IPS DF 6.9 (cell line): ENCODE results near the gene MRPL33.

Experiments
- DNase-seq: peaks from one replicate; pipeline ENCODE4 v3.0.0-alpha.2; 2013; ENCODE audit warnings: low read depth, low spot score
- H3K27ac ChIP-seq: one replicate; pipeline ENCODE4 v1.5.1; 2013; ENCODE audit warnings: low read length, control low read depth
- H3K27me3 ChIP-seq: 2 replicates; pipeline ENCODE4 v1.6.1; 2013; ENCODE audit warnings: mild to moderate bottlenecking, low read length; ENCODE audit not compliant: control insufficient read depth, insufficient read depth
- H3K36me3 ChIP-seq: 2 replicates; pipeline ENCODE4 v1.6.1; 2013; ENCODE audit warnings: low read length; ENCODE audit not compliant: control insufficient read depth, insufficient read depth
- H3K4me1 ChIP-seq: 2 replicates; pipeline ENCODE4 v1.6.1; 2013; ENCODE audit warnings: low read length; ENCODE audit not compliant: control insufficient read depth, insufficient read depth
- H3K4me3 ChIP-seq: 2 replicates; pipeline ENCODE4 v1.5.1; 2013; ENCODE audit warnings: mild to moderate bottlenecking, low read length
- H3K9me3 ChIP-seq: 2 replicates; pipeline ENCODE4 v1.6.1; 2013; ENCODE audit warnings: low read length, inconsistent platforms; ENCODE audit not compliant: control insufficient read depth, insufficient read depth
- whole genome bisulfite sequencing: extraction: QIAGEN DNeasy Blood & Tissue Kit; methylation state at CpG from one replicate; pipeline ENCODE4 v1.1.7; 2013; ENCODE audit warnings: mixed read lengths, missing lambda C conversion rate; ENCODE audit not compliant: insufficient read length, insufficient coverage; 5-methylcytosine and 5-hydroxymethylcytosine counted together

MRPL33 gene

DNA sequence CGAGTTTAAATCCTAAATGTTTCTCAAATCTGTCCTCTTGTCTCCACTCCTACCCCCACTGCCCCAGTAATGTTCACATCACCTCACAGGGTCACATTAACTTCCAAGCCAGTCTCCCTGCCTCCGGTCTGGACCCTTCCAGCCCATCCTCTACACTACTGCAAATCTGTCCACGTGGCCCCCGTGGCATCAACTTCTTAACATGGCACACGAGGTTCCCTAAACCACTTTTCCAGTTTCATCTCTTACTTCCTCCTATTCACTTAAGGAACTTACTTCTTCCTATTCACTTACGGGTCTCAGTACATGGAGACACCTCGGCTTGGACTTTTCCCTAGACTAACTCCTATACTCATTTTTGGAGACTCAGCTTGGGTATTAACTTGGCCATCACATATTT is 27.0 kb downstream of the MRPL33 start:
- no peak for DNase-seq
- no CpG with 5 or more reads among the region's 7 CpGs for WGBS

GRCh38 chr2:27798948-27799645 is 27.6 kb downstream of the MRPL33 start:
- no peaks in the 10 kb centered on the region for H3K9me3 ChIP-seq
- H3K4me3 ChIP-seq = no peak overlapping the region
- H3K36me3 ChIP-seq = no peaks in the 10 kb centered on the region
- WGBS = no CpG with 5 or more reads among the region's 11 CpGs
- H3K27me3 ChIP-seq = no peaks in the 10 kb centered on the region
- no peak overlapping the region for H3K27ac ChIP-seq
- no peaks in the 10 kb centered on the region for H3K4me1 ChIP-seq
- DNase-seq = peak; percentile 16

More for the DNA sequence above, 27.0 kb downstream of the MRPL33 start:
- H3K27ac ChIP-seq = no peak overlapping the region
- H3K4me3 ChIP-seq = no peak overlapping the region
- no peaks in the 10 kb centered on the region for H3K27me3 ChIP-seq
- H3K9me3 ChIP-seq = no peaks in the 10 kb centered on the region
- no peaks in the 10 kb centered on the region for H3K36me3 ChIP-seq
- H3K4me1 ChIP-seq = no peaks in the 10 kb centered on the region

- Histone ChIP-seq H3K27ac (no peak overlapping the region), H3K36me3 (no peaks in the 10 kb centered on the region), H3K27me3 (no peaks in the 10 kb centered on the region), H3K4me1 (no peaks in the 10 kb centered on the region), H3K4me3 (no peak overlapping the region), H3K9me3 (no peaks in the 10 kb centered on the region)
- DNase-seq = no peak
- no CpG with 5 or more reads among the region's 4 CpGs for WGBS
Observed at GRCh38 chr2:27799646-27800010, 28.1 kb downstream of the MRPL33 start.

- Histone ChIP-seq H3K27me3 (no peaks in the 10 kb centered on the region), H3K4me1 (no peaks in the 10 kb centered on the region), H3K4me3 (no peak overlapping the region), H3K36me3 (no peaks in the 10 kb centered on the region), H3K27ac (no peak overlapping the region), H3K9me3 (no peaks in the 10 kb centered on the region)
- no peak for DNase-seq
- WGBS = no CpG with 5 or more reads among the region's 6 CpGs
Observed at GRCh38 chr2:27800856-27801255, 29.3 kb downstream of the MRPL33 start.

GRCh38 chr2:27802547-27802946 is 31.0 kb downstream of the MRPL33 start:
- WGBS = no CpG with 5 or more reads among the region's 6 CpGs
- no peak for DNase-seq
- Histone ChIP-seq H3K27ac (no peak overlapping the region), H3K9me3 (no peaks in the 10 kb centered on the region), H3K27me3 (no peaks in the 10 kb centered on the region), H3K36me3 (no peaks in the 10 kb centered on the region), H3K4me3 (no peak overlapping the region), H3K4me1 (no peaks in the 10 kb centered on the region)

DNA sequence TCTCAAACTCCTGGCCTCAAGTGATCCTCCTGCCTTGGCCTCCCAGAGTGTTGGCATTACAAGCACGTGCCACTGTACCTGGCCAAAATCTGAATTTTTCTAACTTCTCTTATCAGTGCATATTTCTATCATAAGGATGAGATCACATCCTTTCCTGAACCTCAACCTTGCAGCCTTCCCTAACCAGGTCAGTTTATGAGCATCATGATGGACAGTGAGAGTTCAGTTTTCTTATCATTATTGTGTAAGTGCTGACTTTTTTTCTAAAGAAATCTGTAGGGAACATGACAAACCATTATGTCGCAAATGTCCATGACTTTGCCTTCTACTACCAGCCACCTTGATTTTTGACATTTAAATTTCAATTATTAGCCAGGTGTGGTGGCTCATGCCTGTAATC is 31.5 kb downstream of the MRPL33 start:
- no peaks in the 10 kb centered on the region for H3K36me3 ChIP-seq
- H3K27ac ChIP-seq = no peak overlapping the region
- WGBS = no CpG with 5 or more reads among the region's 2 CpGs
- no peaks in the 10 kb centered on the region for H3K4me1 ChIP-seq
- H3K27me3 ChIP-seq = no peaks in the 10 kb centered on the region
- DNase-seq = no peak
- no peak overlapping the region for H3K4me3 ChIP-seq
- no peaks in the 10 kb centered on the region for H3K9me3 ChIP-seq

- H3K27ac ChIP-seq = no peak overlapping the region
- H3K4me3 ChIP-seq = no peak overlapping the region
- H3K27me3 ChIP-seq = no peaks in the 10 kb centered on the region
- DNase-seq = no peak
- no peaks in the 10 kb centered on the region for H3K9me3 ChIP-seq
- H3K4me1 ChIP-seq = no peaks in the 10 kb centered on the region
- no peaks in the 10 kb centered on the region for H3K36me3 ChIP-seq
Observed at GRCh38 chr2:27804146-27804545, 32.6 kb downstream of the MRPL33 start.

DNA sequence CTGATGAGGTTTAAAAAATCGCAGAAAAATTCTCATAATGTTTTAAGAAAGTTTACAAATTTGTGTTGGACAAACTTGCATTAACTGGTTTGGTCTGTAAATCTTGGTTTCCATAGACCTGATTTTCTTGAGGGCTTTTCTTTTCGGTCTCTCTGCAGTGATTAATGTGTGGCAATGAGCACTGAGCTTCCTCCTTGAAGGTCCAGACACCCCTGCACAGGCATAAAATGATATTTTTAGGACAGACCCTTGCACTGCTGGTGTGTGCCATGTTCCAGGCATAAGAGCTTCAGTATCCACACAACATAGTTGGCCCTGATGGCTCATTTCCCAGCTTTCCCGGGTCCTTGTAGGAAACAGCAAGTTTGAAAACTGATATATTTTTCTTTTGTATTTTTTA is 33.7 kb downstream of the MRPL33 start:
- no peaks in the 10 kb centered on the region for H3K4me1 ChIP-seq
- DNase-seq = no peak

GRCh38 chr2:27806311-27807059 is 35.0 kb downstream of the MRPL33 start:
- no peaks in the 10 kb centered on the region for H3K36me3 ChIP-seq
- H3K27ac ChIP-seq = no peak overlapping the region
- no peak for DNase-seq
- no peaks in the 10 kb centered on the region for H3K4me1 ChIP-seq
- no peak overlapping the region for H3K4me3 ChIP-seq
- no peaks in the 10 kb centered on the region for H3K9me3 ChIP-seq
- no peaks in the 10 kb centered on the region for H3K27me3 ChIP-seq
- no CpG with 5 or more reads among the region's 5 CpGs for WGBS

More for the DNA sequence above, 33.7 kb downstream of the MRPL33 start:
- H3K36me3 ChIP-seq = no peaks in the 10 kb centered on the region
- H3K27ac ChIP-seq = no peak overlapping the region
- WGBS = no CpG with 5 or more reads among the region's 3 CpGs
- no peaks in the 10 kb centered on the region for H3K27me3 ChIP-seq
- H3K9me3 ChIP-seq = no peaks in the 10 kb centered on the region
- no peak overlapping the region for H3K4me3 ChIP-seq

DNA sequence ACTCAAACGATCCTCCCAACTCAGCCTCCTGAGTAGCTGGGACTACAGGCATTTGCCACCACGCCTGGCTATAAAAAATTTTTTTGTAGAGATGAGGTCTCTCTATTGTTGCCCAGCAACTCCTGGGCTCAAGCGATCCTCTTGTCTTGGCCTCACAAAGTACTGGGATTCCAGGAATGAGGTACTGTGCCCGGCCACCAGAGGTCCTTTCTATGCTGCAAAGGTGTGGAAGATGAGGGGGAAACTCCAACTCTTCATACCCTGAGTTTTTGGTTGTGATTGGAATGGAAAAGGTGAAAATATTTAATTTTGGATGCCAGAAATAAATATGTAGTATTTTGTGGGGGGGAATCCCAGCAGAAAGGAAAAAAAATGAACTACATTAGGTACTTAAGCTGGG is 36.0 kb downstream of the MRPL33 start:
- H3K27me3 ChIP-seq = no peaks in the 10 kb centered on the region
- no CpG with 5 or more reads among the region's 4 CpGs for WGBS
- H3K4me3 ChIP-seq = no peak overlapping the region
- H3K36me3 ChIP-seq = no peaks in the 10 kb centered on the region
- H3K9me3 ChIP-seq = no peaks in the 10 kb centered on the region
- H3K4me1 ChIP-seq = no peaks in the 10 kb centered on the region
- no peak overlapping the region for H3K27ac ChIP-seq
- no peak for DNase-seq

DNA sequence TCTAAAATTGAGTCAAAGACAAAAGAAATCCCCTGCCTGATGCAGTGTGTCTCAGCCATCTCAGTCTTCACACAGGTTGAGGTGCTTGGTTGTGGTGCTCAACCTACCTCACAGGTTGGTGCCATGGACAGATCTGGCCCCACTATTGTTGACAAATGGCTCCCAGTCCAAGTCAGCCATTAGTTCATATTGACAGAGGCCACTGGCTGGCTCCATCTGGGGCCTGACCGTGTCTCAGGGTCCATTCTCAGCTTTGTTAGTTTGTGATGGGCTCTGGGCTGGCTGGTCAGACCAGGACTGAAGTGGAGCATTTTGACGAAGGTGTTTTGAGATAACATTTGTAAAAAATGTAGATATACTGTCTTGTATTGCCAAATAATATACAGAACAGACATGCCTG is 36.9 kb downstream of the MRPL33 start:
- no peak for DNase-seq
- Histone ChIP-seq H3K4me1 (no peaks in the 10 kb centered on the region), H3K4me3 (no peak overlapping the region), H3K9me3 (no peaks in the 10 kb centered on the region), H3K27me3 (no peaks in the 10 kb centered on the region), H3K27ac (no peak overlapping the region), H3K36me3 (no peaks in the 10 kb centered on the region)
- WGBS = no CpG with 5 or more reads among the region's 2 CpGs
